Duodenal mucosa (tissue), 2 donors: Measurements from ENCODE around the gene PLSCR4.

Experiments
- H3K27ac ChIP-seq: one replicate; pipeline ENCODE4 v1.7.0; 2013; ENCODE audit warnings: low read depth, low read length
- H3K27me3 ChIP-seq, 2 donors: one replicate each; pipeline ENCODE4 v1.7.0; 2013; ENCODE audit warnings: low read length in 2 of 2, control low read depth in 1 of 2; ENCODE audit not compliant: insufficient read depth in 2 of 2, control insufficient read depth in 1 of 2
- H3K36me3 ChIP-seq, 2 donors: one replicate each; pipeline ENCODE4 v1.7.0; 2013; ENCODE audit warnings: low read length in 2 of 2, control low read depth in 1 of 2; ENCODE audit not compliant: insufficient read depth in 2 of 2, control insufficient read depth in 1 of 2
- H3K4me1 ChIP-seq, 2 donors: one replicate each; pipeline ENCODE4 v1.7.0; 2013; ENCODE audit warnings: low read length in 2 of 2, control low read depth in 1 of 2; ENCODE audit not compliant: insufficient read depth in 2 of 2, control insufficient read depth in 1 of 2
- H3K4me3 ChIP-seq, 2 donors: one replicate each; pipeline ENCODE4 v1.7.0; 2013; ENCODE audit warnings: low read length in 2 of 2, low read depth in 1 of 2
- H3K9ac ChIP-seq, 2 donors: one replicate each; pipeline ENCODE4 v1.7.0; 2013; ENCODE audit warnings: low read length in 2 of 2, low read depth in 1 of 2
- H3K9me3 ChIP-seq, 2 donors: one replicate each; pipeline ENCODE4 v1.7.0; 2013; ENCODE audit warnings: low read length in 2 of 2, control low read depth in 1 of 2; ENCODE audit not compliant: control insufficient read depth in 1 of 2

PLSCR4 gene

GRCh38 chr3:146164071-146164470, 86.8 kb downstream of the PLSCR4 start:
- Histone ChIP-seq H3K27ac (no peak overlapping the region), H3K9ac (no peak overlapping the region), H3K4me3 (no peak overlapping the region), H3K27me3 (no peaks in the 10 kb centered on the region), H3K36me3 (no peaks in the 10 kb centered on the region), H3K9me3 (no peaks in the 10 kb centered on the region), H3K4me1 (peaks cover 18 to 20% of the 10 kb centered on the region in 2 donors)

GRCh38 chr3:146163584-146163983, 87.3 kb downstream of the PLSCR4 start:
- Histone ChIP-seq H3K27ac (no peak overlapping the region), H3K4me1 (peaks cover 18 to 24% of the 10 kb centered on the region in 2 donors), H3K9ac (no peak overlapping the region), H3K4me3 (no peak overlapping the region), H3K9me3 (no peaks in the 10 kb centered on the region), H3K36me3 (no peaks in the 10 kb centered on the region), H3K27me3 (no peaks in the 10 kb centered on the region)

GRCh38 chr3:146162561-146162960, 88.3 kb downstream of the PLSCR4 start:
- no peak overlapping the region for H3K9ac ChIP-seq
- H3K9me3 ChIP-seq: no peaks in the 10 kb centered on the region
- H3K4me3 ChIP-seq: no peak overlapping the region
- H3K4me1 ChIP-seq: peaks cover 23 to 34% of the 10 kb centered on the region in 2 donors
- no peak overlapping the region for H3K27ac ChIP-seq
- H3K27me3 ChIP-seq: no peaks in the 10 kb centered on the region
- H3K36me3 ChIP-seq: no peaks in the 10 kb centered on the region

- H3K9me3 ChIP-seq: no peaks in the 10 kb centered on the region
- H3K4me1 ChIP-seq: peaks cover 27 to 37% of the 10 kb centered on the region in 2 donors
These were observed 89.3 kb downstream of the PLSCR4 start for GRCh38 chr3:146161663-146162002.

GRCh38 chr3:146160964-146161662, 89.8 kb downstream of the PLSCR4 start, which contains the start of gene PLOD2:
Gene PLOD2 (minus strand): TSS chr3:146161184. CDS start chr3:146160989, 195 bp downstream.
- no peaks in the 10 kb centered on the region for H3K9me3 ChIP-seq
- peak within 1 kb of the TSS; percentile 86 for H3K27ac ChIP-seq
- H3K4me3 ChIP-seq: peak within 1 kb of the TSS; percentile 77 to 92
- peaks cover 31 to 40% of the 10 kb centered on the region in 2 donors for H3K4me1 ChIP-seq
- H3K36me3 ChIP-seq: no peaks in the 10 kb centered on the region
- no peaks in the 10 kb centered on the region for H3K27me3 ChIP-seq
- H3K9ac ChIP-seq: peak within 1 kb of the TSS; percentile 79 to 95

More at GRCh38 chr3:146161663-146162002, 89.3 kb downstream of the PLSCR4 start:
- Histone ChIP-seq H3K27ac (peak overlapping the region; percentile 86), H3K4me3 (peak overlapping the region; percentile 77 to 92), H3K27me3 (no peaks in the 10 kb centered on the region), H3K36me3 (no peaks in the 10 kb centered on the region), H3K9ac (peak overlapping the region; percentile 79 to 95)

GRCh38 chr3:146160321-146160963, 90.5 kb downstream of the PLSCR4 start:
- no peaks in the 10 kb centered on the region for H3K9me3 ChIP-seq
- H3K4me3 ChIP-seq: peak overlapping the region; percentile 77 to 92
- peak overlapping the region; percentile 86 for H3K27ac ChIP-seq
- H3K4me1 ChIP-seq: peaks cover 37 to 44% of the 10 kb centered on the region in 2 donors
- H3K9ac ChIP-seq: peak overlapping the region; percentile 79 to 95
- no peaks in the 10 kb centered on the region for H3K27me3 ChIP-seq
- no peaks in the 10 kb centered on the region for H3K36me3 ChIP-seq

GRCh38 chr3:146159616-146160320, 91.1 kb downstream of the PLSCR4 start:
- H3K27ac ChIP-seq: peak overlapping the region; percentile 28
- peaks cover 32 to 37% of the 10 kb centered on the region in 2 donors for H3K4me1 ChIP-seq
- no peaks in the 10 kb centered on the region for H3K9me3 ChIP-seq
- H3K36me3 ChIP-seq: no peaks in the 10 kb centered on the region
- H3K9ac ChIP-seq: peak overlapping the region; percentile 79 to 95
- H3K27me3 ChIP-seq: no peaks in the 10 kb centered on the region
- peak overlapping the region; percentile 77 to 92 for H3K4me3 ChIP-seq

GRCh38 chr3:146159037-146159436, 91.9 kb downstream of the PLSCR4 start:
- Histone ChIP-seq H3K9me3 (no peaks in the 10 kb centered on the region), H3K36me3 (no peaks in the 10 kb centered on the region), H3K4me3 (peak overlapping the region; percentile 77 to 92), H3K9ac (peak overlapping the region in 1 of 2 donors; percentile 79), H3K4me1 (peaks cover 32 to 37% of the 10 kb centered on the region in 2 donors), H3K27me3 (no peaks in the 10 kb centered on the region), H3K27ac (no peak overlapping the region)

- no peak overlapping the region for H3K27ac ChIP-seq
- H3K36me3 ChIP-seq: no peaks in the 10 kb centered on the region
- H3K9me3 ChIP-seq: no peaks in the 10 kb centered on the region
- H3K27me3 ChIP-seq: no peaks in the 10 kb centered on the region
- H3K9ac ChIP-seq: no peak overlapping the region
- H3K4me1 ChIP-seq: peaks cover 45 to 49% of the 10 kb centered on the region in 2 donors
- H3K4me3 ChIP-seq: peak overlapping the region in 1 of 2 donors; percentile 23
These were observed 93.4 kb downstream of the PLSCR4 start for GRCh38 chr3:146157325-146158060.
